T follicular helper cell (primary cell): Measurements from ENCODE around the gene HOXC13.

Source experiments
- DNase-seq: peaks from one replicate; pipeline ENCODE4 v3.0.0-alpha.2; 2020; ENCODE audit warnings: low read depth

The HOXC13 gene

DNA sequence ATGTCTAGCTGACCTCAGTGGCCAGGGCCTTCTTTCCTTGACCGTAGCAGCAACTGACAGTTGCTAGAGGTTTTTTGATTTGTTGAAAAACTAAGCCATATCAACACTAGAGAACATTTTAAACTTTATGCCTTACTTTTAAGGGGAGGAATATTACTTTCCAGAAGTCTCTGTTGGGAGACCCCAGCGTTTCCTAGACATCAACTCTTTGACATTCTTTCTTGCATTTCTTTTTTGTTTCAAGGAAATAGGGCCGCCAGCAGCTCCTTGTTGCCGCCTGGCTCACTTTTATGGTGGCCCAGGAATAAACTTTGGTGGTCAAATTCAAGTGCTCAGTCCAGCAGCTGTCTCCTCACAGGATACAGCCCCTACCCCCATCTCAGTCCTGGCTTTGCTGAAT, 31.8 kb downstream of the HOXC13 start:
- no peak for DNase-seq

- no peak for DNase-seq
These were observed 32.5 kb downstream of the HOXC13 start for GRCh38 chr12:53971129-53971528.

GRCh38 chr12:53971686-53972085, 33.1 kb downstream of the HOXC13 start:
- no peak for DNase-seq

DNA sequence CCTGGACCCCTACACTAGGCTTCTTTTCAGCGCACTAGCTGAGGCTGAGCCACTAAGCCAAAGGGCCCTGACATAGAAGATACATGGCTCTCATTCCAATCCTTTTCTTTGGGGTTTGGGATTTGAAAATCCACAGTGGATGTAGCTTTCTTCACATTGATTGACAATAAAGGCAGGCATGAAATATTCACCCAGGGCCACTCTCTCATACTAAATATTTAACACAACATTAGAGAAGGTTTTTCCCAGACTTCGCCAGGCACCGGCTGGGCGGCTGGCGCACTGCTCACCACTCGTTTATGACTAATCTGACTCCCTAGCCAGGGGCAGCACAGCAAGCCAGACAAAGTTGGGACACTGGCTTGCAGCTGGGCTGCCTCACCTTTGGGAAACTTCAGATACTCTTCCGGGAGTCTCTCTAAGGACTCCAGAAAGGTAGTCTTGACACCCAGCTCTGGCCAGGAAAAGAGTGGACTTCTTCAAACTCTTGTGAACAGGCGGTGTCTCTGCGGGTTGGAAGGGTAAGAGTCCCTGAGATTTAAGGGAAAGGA, 33.6 kb downstream of the HOXC13 start:
- no peak for DNase-seq

DNA sequence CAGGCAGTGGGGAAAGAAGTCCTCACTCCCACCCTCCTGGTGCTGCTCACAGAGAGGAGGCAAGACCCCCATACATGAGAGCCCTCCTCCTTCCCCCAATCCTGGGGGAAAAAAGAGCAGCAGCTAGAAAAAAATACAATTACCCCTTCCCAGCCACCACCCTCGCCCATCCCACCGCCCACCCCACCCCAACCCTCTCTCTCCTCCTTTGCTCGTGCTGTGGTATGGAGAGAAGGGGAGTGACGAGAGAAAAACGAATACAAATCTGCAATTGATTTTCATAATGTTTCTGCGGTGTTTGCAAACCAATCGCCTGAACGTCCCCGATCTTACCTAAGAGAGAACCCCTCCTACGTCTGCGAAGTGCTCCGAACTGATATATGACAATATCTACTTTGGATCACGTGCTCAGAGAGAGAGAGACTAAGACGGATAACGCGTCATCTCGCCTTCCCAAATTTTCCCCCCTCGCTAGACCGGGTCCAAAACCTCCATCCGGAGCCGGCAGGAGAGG, 34.1 kb downstream of the HOXC13 start, which contains the start of gene HOXC11:
TSS of gene HOXC11 (plus strand) at position 405 of the 514 bp plus-strand sequence. CDS start 116 bp downstream, outside the sequence.
- DNase-seq = no peak

GRCh38 chr12:53973236-53974042, 34.8 kb downstream of the HOXC13 start:
- no peak for DNase-seq

GRCh38 chr12:53974084-53975063, 35.7 kb downstream of the HOXC13 start, which contains the start of gene HOTAIR:
Gene HOTAIR (minus strand): TSS chr12:53974954.
- no peak for DNase-seq

GRCh38 chr12:53975064-53975471, 36.4 kb downstream of the HOXC13 start:
- DNase-seq = no peak

- DNase-seq = no peak
These were observed 37.0 kb downstream of the HOXC13 start for GRCh38 chr12:53975479-53976152.

DNA sequence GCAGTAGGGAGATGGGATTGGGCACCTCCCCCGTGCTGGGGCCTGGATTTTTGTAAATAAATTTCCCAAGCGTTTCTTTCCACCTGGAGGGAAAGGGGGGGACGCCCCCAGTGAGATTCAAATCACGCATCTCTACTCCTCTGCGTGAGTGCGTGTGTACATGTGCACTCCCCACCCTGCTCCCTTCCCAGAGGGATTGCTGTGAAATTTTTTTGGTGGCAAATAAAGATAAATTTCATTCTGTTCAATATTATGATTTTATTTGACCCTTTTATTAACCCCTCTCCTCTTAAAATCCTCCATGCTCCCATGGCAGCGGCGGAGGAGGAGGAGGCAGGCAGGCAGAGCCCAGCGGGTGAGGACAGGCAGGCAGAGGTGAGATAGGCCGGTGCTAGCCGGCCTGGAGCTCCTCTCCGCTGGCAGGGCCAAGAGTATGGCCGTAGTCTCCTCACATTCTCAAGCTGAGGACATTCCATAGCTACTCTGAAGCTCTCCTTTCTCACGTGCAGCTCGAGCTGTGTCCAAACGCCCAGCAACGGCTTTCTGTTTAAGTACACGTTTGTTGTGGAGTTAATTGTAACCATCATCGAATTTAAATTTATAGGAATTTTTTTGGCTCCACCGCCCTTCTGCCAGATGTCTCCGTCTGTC, 37.7 kb downstream of the HOXC13 start:
- DNase-seq = no peak

DNA sequence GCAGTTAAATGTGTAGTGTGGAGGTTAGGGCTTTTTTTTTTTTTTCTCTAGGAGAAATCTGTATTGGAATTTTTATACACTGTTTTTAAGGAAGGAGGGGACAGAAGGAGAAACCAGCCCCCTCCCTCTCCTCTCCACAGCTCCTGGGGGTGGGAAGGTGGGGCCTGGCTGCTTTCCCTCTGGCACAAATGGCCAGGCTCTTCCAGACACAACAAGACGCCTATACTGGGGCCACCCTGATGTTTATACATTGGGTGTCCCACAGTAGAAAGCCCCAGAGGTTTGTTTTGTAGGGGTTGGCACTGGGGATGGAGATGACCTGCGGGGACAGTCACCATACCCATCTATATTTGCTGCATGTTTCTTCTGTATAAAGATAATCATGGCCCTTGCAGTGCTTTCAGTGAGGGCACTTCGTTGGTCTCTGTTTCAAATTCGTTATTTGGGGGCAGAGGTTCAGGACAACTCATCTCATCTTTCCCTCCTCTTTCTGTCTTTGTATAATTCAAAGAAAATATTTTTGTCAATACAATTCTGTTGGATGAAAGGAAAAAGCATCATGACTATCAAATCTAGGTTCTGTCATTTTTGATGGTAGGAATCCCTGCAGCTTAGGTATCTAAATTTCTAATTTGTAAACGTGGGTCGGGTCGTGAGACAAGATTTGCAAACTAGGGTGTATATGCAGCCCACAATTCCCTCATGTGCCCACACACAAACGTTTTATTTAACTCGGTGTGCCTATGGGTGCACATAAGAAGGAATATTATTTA, 38.4 kb downstream of the HOXC13 start:
- no peak for DNase-seq

DNA sequence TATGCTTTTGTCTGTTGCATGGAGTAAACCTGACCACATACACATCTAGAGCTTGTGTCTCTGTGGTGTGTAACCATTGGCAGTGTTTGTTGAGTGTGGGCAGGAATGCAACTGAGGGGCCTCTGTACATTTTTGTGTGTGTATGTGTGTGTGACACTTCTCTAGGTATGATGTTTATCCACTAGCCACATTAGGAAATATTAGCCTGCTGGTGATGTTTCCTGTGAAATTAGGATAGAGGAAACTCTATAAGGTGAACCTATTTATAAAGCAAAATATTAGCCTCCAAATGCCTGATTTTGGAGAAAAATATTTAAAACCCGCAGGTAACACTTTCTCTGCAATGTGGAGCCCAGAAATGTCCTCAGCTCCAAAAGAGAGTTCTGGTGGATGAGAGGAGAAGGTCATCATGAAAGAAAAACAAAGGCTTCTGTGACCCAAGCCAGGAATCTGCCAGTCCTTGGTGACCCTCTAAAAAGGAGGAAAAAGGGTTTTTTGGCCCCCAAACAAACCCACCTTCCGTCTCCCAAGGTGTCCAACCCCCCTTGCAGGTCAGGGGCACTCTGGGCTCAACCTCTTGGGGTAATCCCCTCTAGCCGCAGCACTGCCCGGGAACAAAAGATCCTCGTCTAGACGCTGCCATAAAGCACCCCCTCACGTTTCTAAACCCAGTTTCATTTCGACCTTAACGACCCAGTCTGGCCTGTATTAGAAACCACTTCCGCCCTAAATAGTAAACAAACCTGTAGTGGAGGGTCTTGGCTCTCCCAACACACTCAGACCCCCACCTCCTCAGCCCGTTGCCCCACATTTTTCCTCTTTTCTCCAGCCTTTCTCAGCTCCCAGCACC, 39.2 kb downstream of the HOXC13 start:
- no peak for DNase-seq

DNA sequence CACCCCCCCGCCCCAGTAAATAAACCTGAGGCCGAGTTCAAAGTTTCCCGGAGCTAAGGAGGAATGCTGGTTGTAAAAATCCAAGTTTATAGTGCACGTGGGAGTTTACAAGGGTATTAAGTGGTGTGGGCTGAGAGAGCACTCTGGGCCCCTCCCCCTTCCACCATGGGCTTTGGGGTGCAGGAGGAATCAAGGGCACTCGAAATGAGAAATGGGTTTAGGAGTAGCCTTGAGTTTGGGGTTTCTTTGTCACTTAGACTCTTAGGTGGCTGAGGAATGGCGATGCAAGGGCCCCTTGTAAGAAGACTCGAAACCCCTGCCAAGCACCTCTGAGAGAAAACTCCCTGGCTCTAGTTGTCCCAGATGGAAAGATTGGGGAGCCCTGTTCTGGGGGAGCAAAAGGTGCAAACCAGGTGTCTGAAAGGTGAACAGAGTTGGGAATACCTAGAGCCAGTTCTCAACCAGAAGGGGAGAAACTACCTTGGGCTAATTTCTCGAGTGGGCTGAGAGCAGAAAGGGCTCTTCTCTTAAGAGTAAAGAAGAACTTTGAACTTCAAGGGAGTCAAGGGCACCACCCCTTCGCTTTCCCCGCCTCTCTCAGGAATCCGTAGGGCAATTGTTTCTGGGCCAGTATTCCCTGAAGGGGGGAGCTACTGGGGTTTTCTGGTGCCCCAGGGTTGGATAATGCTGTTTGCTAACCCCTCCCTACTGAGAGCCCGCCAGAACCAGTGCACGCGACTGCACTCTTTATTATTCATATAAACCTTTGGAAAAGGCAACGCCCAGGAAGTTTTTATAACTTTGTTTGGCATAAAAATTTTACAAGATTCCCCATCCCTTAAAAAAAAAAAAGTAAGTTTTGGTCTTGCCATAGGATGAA, 40.1 kb downstream of the HOXC13 start:
- no peak for DNase-seq

GRCh38 chr12:53980104-53980801, 41.6 kb downstream of the HOXC13 start:
- no peak for DNase-seq

DNA sequence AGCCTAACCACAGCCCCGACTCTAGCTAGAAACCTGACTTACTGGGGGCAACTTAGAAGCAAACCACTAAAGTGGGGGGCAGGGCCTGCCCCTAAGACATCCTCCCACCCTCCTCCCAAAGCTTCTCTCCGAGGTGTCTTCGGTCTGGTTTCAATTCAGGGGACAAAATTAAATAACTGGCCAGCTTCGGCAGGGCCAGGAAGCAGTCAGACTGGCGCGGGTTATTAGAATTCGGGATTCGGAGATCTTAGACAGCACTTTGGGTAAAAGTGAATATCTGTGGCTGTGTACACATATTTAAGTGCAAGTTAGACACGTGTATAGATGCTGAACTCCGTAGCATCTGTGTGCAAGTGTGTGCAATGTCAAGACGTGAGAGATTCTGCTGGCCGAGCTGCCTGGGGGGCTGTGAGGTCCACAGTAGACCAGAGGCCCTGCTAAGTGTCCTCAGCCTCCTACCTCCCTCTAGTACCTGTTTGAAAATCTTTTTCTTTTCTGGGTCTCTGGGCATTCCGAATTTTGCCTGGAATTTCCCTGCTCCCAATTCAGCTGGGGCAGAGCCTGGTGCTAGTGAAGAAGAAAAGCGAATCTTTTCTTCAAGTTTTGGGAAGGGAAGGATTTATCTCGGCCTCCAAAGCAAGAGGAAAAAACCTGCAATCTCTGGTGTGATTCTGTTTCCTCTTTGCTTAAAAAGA, 42.3 kb downstream of the HOXC13 start:
- no peak for DNase-seq

DNA sequence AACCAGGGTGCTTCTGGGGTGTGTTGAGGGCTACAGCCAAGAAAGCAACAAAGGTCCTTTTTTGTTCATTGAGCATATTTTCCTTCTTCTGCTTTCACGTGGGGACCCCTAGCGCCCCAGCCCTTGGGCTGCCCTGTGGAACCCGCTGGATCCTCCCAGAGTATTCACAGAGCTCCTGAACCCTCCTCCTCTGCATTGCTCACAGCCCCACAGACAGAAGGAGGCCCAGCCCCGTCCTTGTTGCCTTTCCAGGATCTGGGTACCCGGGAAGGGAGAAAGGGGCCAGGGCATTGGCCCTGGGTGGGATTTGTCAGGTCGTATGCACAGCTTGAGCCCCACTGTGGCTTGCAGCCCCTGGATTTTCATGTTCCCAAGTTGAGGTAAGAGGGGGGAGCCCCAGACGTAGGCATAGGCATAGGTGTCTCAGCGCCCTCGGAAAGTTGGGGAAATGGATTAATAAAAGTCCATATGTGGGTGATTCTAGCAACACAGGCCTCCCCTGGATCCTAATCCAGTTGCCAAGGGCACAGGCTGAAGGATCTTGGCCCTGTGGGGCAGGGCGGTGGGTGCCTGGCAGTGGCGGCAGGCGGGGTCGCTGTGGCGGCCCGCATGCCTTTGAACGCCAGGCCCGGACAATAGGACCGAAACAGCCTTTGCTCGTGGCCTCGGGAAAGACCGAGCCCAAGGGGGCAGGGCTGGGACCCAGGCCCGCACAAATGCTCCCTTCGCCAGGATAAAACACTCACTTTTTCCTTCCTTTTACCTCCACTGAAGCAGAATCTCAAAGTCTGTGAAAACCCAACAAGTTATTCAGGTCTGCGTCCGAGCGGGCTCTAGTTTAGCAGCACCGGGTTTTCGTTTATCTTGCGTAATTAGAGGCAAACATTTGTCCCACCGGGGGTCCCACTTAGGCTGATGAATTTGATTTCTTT, 43.3 kb downstream of the HOXC13 start:
- DNase-seq = no peak
